OCI-LY7 (cell line): ENCODE data around the gene LIAS.

ENCODE experiments used
- CTCF ChIP-seq: fragments of 200-600 bp; sonication (generic); conservative IDR thresholded peaks from 2 replicates; pipeline ENCODE4 v1.5.1; 2014; ENCODE audit warnings: mild to moderate bottlenecking, antibody characterized with exemption, low read length, moderate library complexity, mixed read lengths
- EZH2phosphoT487 ChIP-seq: fragments of 200-600 bp; sonication (generic); IDR thresholded peaks from 2 replicates; pipeline ENCODE4 v1.6.1; 2018; ENCODE audit warnings: low read depth, borderline replicate concordance, mild to moderate bottlenecking, mixed run types, antibody characterized with exemption, low read length, moderate library complexity, mixed read lengths

GRCh38 chr4:39484582-39485272 lies 25.9 kb downstream of the LIAS start:
- TF ChIP-seq CTCF (no peak), EZH2phosphoT487 (no peak)
